ENCODE results near the gene COL4A2.

COL4A2 gene

GRCh38 chr13:110339975-110340550, 33.0 kb downstream of the COL4A2 start:
- no peak for DNase-seq

GRCh38 chr13:110340812-110341444, 33.8 kb downstream of the COL4A2 start:
- DNase-seq: peak; percentile 51

GRCh38 chr13:110341445-110342244, 34.6 kb downstream of the COL4A2 start:
- no peak for DNase-seq

- DNase-seq: no peak
These were observed 35.4 kb downstream of the COL4A2 start for GRCh38 chr13:110342474-110342873.

- DNase-seq: no peak
These were observed 36.3 kb downstream of the COL4A2 start for GRCh38 chr13:110343241-110343865.

- no peak for DNase-seq
These were observed 37.2 kb downstream of the COL4A2 start for GRCh38 chr13:110344320-110344719.

- DNase-seq: no peak
These were observed 38.2 kb downstream of the COL4A2 start for GRCh38 chr13:110345266-110345665.

- no peak for DNase-seq
These were observed 38.6 kb downstream of the COL4A2 start for GRCh38 chr13:110345701-110346100.

- no peak for DNase-seq
These were observed 39.6 kb downstream of the COL4A2 start for GRCh38 chr13:110346661-110347067.

- DNase-seq: no peak
These were observed 40.0 kb downstream of the COL4A2 start for GRCh38 chr13:110347088-110347487.

GRCh38 chr13:110347535-110348308, 40.6 kb downstream of the COL4A2 start:
- DNase-seq: no peak

GRCh38 chr13:110348309-110349105, 41.4 kb downstream of the COL4A2 start:
- DNase-seq: no peak

- no peak for DNase-seq
These were observed 42.2 kb downstream of the COL4A2 start for GRCh38 chr13:110349239-110349638.

- no peak for DNase-seq
These were observed 43.0 kb downstream of the COL4A2 start for GRCh38 chr13:110350049-110350448.

- no peak for DNase-seq
These were observed 43.4 kb downstream of the COL4A2 start for GRCh38 chr13:110350509-110350908.

- no peak for DNase-seq
These were observed 44.7 kb downstream of the COL4A2 start for GRCh38 chr13:110351636-110352420.

- no peak for DNase-seq
These were observed 45.7 kb downstream of the COL4A2 start for GRCh38 chr13:110352735-110353134.

GRCh38 chr13:110353339-110353977, 46.4 kb downstream of the COL4A2 start:
- no peak for DNase-seq

- no peak for DNase-seq
These were observed 47.1 kb downstream of the COL4A2 start for GRCh38 chr13:110354123-110354627.

Measured in right kidney (tissue), 1 donor.